ENCODE results near the gene CHST11. TPM values are rescaled to one million over a fixed set of nuclear protein-coding genes. Genes with fewer than 3 reads are reported as not detected.

Gene CHST11
- total RNA-seq, 2 donors from 2014 or later: 4.6 to 14.5 TPM

DNA sequence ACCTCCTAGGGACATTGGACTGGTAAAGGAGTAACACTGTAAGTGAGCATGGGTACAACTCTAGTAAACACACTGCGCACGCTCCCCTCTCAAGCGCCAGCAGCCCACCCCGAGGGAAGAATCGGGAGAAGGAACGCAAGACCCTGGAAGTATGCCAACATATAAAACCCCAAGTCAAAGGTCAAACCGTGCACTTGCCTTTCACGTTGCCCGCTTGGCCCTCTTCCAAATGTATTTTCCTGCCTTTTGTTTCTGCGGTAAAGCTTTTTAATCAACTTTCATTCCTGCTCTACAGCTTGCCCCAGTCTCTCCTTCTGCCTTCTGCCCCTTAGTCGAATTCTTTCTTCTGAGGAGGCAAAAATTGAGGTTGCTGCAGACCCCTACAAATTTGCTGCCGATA lies 17.6 kb upstream of the CHST11 start:
- intact Hi-C loops (cut with DNase I): no loop called here
- H3K9me3 ChIP-seq: no peaks in the 10 kb centered on the region
- H3K4me3 ChIP-seq: no peak overlapping the region
- H3K4me1 ChIP-seq: no peaks in the 10 kb centered on the region
- no peak overlapping the region for H3K27ac ChIP-seq
- no peaks in the 10 kb centered on the region for H3K27me3 ChIP-seq
- ATAC-seq (no peak), DNase-seq (no peak)
- WGBS, 2 donors: 77 to 81% methylated on average over 12 of the region's 12 CpGs
- TF ChIP-seq POLR2A (IDR thresholded peaks at IDR 0.05): no peak
- TF ChIP-seq, protein P1, sequence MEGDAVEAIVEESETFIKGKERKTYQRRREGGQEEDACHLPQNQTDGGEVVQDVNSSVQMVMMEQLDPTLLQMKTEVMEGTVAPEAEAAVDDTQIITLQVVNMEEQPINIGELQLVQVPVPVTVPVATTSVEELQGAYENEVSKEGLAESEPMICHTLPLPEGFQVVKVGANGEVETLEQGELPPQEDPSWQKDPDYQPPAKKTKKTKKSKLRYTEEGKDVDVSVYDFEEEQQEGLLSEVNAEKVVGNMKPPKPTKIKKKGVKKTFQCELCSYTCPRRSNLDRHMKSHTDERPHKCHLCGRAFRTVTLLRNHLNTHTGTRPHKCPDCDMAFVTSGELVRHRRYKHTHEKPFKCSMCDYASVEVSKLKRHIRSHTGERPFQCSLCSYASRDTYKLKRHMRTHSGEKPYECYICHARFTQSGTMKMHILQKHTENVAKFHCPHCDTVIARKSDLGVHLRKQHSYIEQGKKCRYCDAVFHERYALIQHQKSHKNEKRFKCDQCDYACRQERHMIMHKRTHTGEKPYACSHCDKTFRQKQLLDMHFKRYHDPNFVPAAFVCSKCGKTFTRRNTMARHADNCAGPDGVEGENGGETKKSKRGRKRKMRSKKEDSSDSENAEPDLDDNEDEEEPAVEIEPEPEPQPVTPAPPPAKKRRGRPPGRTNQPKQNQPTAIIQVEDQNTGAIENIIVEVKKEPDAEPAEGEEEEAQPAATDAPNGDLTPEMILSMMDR (IDR thresholded peaks at IDR 0.05): no peak
- H3K36me3 ChIP-seq (replicated peaks in 1 of 2; ENCODE audit: insufficient read depth in 1 of 2, low read depth in 2 of 2): no peaks in the 10 kb centered on the region

DNA sequence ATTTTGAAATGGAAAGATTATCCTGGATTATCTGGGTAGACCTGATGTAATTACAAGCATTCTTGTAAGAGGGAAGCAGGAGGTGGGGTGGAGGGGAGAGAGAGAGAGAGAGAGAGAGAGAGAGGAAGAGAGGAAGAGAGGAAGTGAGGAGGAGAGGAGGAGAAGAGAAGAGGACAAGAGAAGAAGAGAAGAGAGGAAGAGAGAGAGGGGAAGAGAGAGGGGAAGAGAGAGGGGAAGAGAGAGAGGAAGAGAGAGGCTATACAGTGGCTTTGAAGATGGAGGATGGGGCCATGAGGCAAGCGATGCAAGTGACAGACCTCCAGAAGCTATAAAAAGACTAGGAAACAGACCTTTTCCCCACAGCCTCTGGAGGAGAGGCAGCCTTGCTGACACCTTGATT lies 13.7 kb upstream of the CHST11 start:
- intact Hi-C loops (cut with DNase I): no loop called here
- Histone ChIP-seq H3K27ac (no peak overlapping the region), H3K36me3 (replicated peaks in 1 of 2; ENCODE audit: insufficient read depth in 1 of 2, low read depth in 2 of 2) (no peaks in the 10 kb centered on the region), H3K4me3 (no peak overlapping the region), H3K27me3 (no peaks in the 10 kb centered on the region), H3K9me3 (no peaks in the 10 kb centered on the region), H3K4me1 (no peaks in the 10 kb centered on the region)
- WGBS, 2 donors: 80 to 89% methylated on average over 1 of the region's 1 CpG
- TF ChIP-seq, protein P1 (IDR thresholded peaks at IDR 0.05): no peak
- ATAC-seq (no peak), DNase-seq (no peak)

DNA sequence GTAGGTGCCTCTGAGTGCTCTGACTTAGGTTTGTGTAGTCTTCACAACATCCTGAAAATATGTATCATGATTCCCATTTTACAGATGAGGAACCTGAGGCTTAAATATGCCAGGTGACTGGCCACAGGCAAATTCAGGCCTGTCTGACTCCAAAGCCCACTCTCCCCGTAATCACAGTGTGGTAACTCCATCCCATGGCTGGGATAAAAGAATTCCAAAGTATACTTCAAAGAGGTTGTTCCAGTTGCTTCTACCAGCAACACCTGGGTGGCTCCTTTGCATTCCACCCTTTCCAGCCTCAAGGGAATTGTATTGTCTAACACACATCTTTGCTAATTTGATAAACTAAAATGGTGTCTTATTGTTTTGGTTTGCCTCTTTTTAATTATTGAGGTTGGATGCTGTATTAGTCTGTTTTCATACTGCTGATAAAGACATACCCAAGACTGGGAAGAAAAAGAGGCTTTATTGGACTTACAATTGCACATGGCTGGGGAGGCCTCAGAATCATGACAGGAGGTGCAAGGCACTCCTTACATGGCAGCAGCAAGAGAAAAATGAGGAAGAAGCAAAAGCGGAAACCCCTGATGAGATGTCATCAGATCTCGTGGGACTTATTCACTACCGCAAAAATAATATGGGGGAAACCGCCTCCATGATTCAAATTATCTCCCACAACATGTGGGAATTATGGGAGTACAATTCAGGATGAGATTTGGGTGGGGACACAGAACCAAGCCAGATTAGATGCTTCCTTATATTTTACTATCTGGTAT lies 9.9 kb upstream of the CHST11 start:
- H3K36me3 ChIP-seq (replicated peaks in 1 of 2; ENCODE audit: insufficient read depth in 1 of 2, low read depth in 2 of 2): no peaks in the 10 kb centered on the region
- DNase-seq (no peak), ATAC-seq (no peak)
- no peak overlapping the region for H3K27ac ChIP-seq
- no peaks in the 10 kb centered on the region for H3K4me1 ChIP-seq
- intact Hi-C loops (cut with DNase I): no loop called here
- TF ChIP-seq POLR2A (IDR thresholded peaks at IDR 0.05): no peak
- TF ChIP-seq, protein P1 (IDR thresholded peaks at IDR 0.05): no peak
- 89 to 98% methylated on average over 5 of the region's 5 CpGs for WGBS, 2 donors
- H3K4me3 ChIP-seq: no peak overlapping the region
- H3K27me3 ChIP-seq: no peaks in the 10 kb centered on the region
- H3K9me3 ChIP-seq: no peaks in the 10 kb centered on the region

DNA sequence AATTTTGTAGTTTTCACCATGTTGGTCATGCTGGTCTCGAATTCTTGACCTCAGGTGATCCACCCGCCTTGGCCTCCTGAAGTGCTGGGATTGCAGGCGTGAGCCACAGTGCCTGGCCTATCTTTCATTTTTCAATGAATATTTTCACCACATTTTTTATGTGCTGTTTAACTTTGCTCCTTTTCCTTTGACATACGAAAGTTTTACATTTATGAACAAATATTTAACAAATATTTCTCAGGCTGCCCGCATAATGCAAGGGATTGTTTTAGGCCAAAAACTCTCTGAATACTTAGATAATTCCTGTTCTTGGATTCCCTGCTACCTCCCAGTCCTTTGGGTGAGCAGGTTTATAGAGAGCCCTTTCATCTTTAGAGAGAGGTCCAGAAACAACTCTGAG lies 8.7 kb upstream of the CHST11 start:
- Histone ChIP-seq H3K9me3 (no peaks in the 10 kb centered on the region), H3K4me3 (no peak overlapping the region), H3K27ac (no peak overlapping the region), H3K4me1 (no peaks in the 10 kb centered on the region), H3K36me3 (replicated peaks in 1 of 2; ENCODE audit: insufficient read depth in 1 of 2, low read depth in 2 of 2) (no peaks in the 10 kb centered on the region), H3K27me3 (no peaks in the 10 kb centered on the region)
- 73 to 78% methylated on average over 5 of the region's 5 CpGs for WGBS, 2 donors
- ATAC-seq (no peak), DNase-seq (no peak)
- TF ChIP-seq, protein P1 (IDR thresholded peaks at IDR 0.05): no peak
- no peak for TF ChIP-seq POLR2A (IDR thresholded peaks at IDR 0.05)
- intact Hi-C loops (cut with DNase I): no loop called here

DNA sequence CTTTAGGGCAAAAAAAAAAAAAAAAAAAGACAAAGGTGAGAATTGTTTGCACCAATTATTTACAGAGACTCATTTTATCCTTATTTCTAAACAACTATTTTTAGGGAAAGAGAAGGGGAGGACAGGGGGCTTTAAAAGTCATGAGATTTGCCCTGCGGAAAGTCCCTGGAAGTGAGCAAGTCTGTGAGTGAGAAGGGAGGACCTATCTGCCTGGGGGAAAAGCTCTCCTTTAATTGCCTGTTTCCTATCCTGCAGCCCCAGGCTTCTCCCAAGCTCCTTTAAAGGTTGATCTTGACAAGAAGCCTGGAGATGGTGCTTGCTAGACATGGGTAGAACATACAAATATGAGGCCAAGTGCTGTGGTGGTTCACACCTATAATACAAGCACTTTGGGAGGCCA lies 8.3 kb upstream of the CHST11 start:
- H3K27ac ChIP-seq: no peak overlapping the region
- no peaks in the 10 kb centered on the region for H3K27me3 ChIP-seq
- ATAC-seq (no peak), DNase-seq (no peak)
- WGBS, 2 donors: 93 to 100% methylated on average over 1 of the region's 1 CpG
- H3K36me3 ChIP-seq (replicated peaks in 1 of 2; ENCODE audit: insufficient read depth in 1 of 2, low read depth in 2 of 2): no peaks in the 10 kb centered on the region
- H3K4me3 ChIP-seq: no peak overlapping the region
- TF ChIP-seq, protein P1 (IDR thresholded peaks at IDR 0.05): no peak
- no peak for TF ChIP-seq POLR2A (IDR thresholded peaks at IDR 0.05)
- no peaks in the 10 kb centered on the region for H3K4me1 ChIP-seq
- intact Hi-C loops (cut with DNase I): no loop called here
- no peaks in the 10 kb centered on the region for H3K9me3 ChIP-seq
